Trophoblast cell (in vitro differentiated cells and primary cell): Measurements from ENCODE around the gene CR1.

Source experiments
- DNase-seq, 2 donors: peaks; one replicate each; pipeline ENCODE4 v3.0.0-alpha.2; 2016
- H2AFZ ChIP-seq: 2 replicates; pipeline ENCODE4 v1.6.1; 2013; ENCODE audit warnings: low read length, moderate library complexity, mild to moderate bottlenecking; ENCODE audit not compliant: insufficient read depth, poor library complexity
- H2AK5ac ChIP-seq: 2 replicates; pipeline ENCODE4 v1.6.1; 2013; ENCODE audit warnings: mild to moderate bottlenecking, low read length
- H2BK120ac ChIP-seq: 2 replicates; pipeline ENCODE4 v1.6.1; 2013; ENCODE audit warnings: low read length, mild to moderate bottlenecking, moderate library complexity; ENCODE audit not compliant: insufficient read depth, poor library complexity
- H2BK12ac ChIP-seq: 2 replicates; pipeline ENCODE4 v1.6.1; 2013; ENCODE audit warnings: mild to moderate bottlenecking, low read length, moderate library complexity
- H2BK5ac ChIP-seq: 2 replicates; pipeline ENCODE4 v1.6.1; 2013; ENCODE audit warnings: low read length, low read depth, moderate library complexity, mild to moderate bottlenecking; ENCODE audit not compliant: poor library complexity
- H3K14ac ChIP-seq: 2 replicates; pipeline ENCODE4 v1.6.1; 2013; ENCODE audit warnings: mild to moderate bottlenecking, low read length
- H3K18ac ChIP-seq: 2 replicates; pipeline ENCODE4 v1.6.1; 2013; ENCODE audit warnings: mild to moderate bottlenecking, low read length
- H3K23ac ChIP-seq: 2 replicates; pipeline ENCODE4 v1.6.1; 2013; ENCODE audit warnings: low read length
- H3K27ac ChIP-seq: 2 replicates; pipeline ENCODE4 v1.5.1; 2013; ENCODE audit warnings: low read depth, mild to moderate bottlenecking, inconsistent platforms, low read length, moderate library complexity
- H3K27me3 ChIP-seq: 2 replicates; pipeline ENCODE4 v1.6.1; 2013; ENCODE audit warnings: inconsistent platforms, mild to moderate bottlenecking, low read length, moderate library complexity; ENCODE audit not compliant: insufficient read depth
- H3K36me3 ChIP-seq, 2 experiments: 1 replicate in 1 of 2; 2 replicates in 1 of 2; pipeline ENCODE4 v1.6.1; 2013; ENCODE audit warnings: low read length in 2 of 2, mild to moderate bottlenecking in 2 of 2, moderate library complexity in 1 of 2; ENCODE audit not compliant: insufficient read depth in 2 of 2, control insufficient read depth in 1 of 2
- H3K4ac ChIP-seq: 2 replicates; pipeline ENCODE4 v1.6.1; 2013; ENCODE audit warnings: low read depth, mild to moderate bottlenecking, low read length, moderate library complexity
- H3K4me1 ChIP-seq, 2 experiments: 1 replicate in 1 of 2; 2 replicates in 1 of 2; pipeline ENCODE4 v1.6.1; 2013; ENCODE audit warnings: low read length in 2 of 2, mild to moderate bottlenecking in 2 of 2, moderate library complexity in 1 of 2; ENCODE audit not compliant: insufficient read depth in 2 of 2, control insufficient read depth in 1 of 2
- H3K4me2 ChIP-seq: 2 replicates; pipeline ENCODE4 v1.6.1; 2013; ENCODE audit warnings: inconsistent platforms, mild to moderate bottlenecking, low read length, moderate library complexity
- H3K4me3 ChIP-seq: 2 replicates; pipeline ENCODE4 v1.5.1; 2013; ENCODE audit warnings: mild to moderate bottlenecking, low read depth, low read length, inconsistent platforms
- H3K79me1 ChIP-seq: one replicate; pipeline ENCODE4 v1.6.1; 2013; ENCODE audit warnings: low read length
- H3K79me2 ChIP-seq: 2 replicates; pipeline ENCODE4 v1.6.1; 2013; ENCODE audit warnings: low read length, mild to moderate bottlenecking; ENCODE audit not compliant: control insufficient read depth, insufficient read depth, poor library complexity
- H3K9ac ChIP-seq: 2 replicates; pipeline ENCODE4 v1.6.1; 2013; ENCODE audit warnings: mild to moderate bottlenecking, low read length
- H3K9me3 ChIP-seq: 2 replicates; pipeline ENCODE4 v1.6.1; 2013; ENCODE audit warnings: low read depth, mild to moderate bottlenecking, control low read depth, inconsistent platforms, low read length; ENCODE audit not compliant: insufficient read depth
- H4K12ac ChIP-seq: 2 replicates; pipeline ENCODE4 v1.6.1; 2013; ENCODE audit warnings: low read depth, mild to moderate bottlenecking, low read length, moderate library complexity
- H4K8ac ChIP-seq: 2 replicates; pipeline ENCODE4 v1.6.1; 2013; ENCODE audit warnings: low read depth, mild to moderate bottlenecking, low read length, moderate library complexity
- H4K91ac ChIP-seq: one replicate; pipeline ENCODE4 v1.6.1; 2013; ENCODE audit warnings: low read depth, mild to moderate bottlenecking, low read length, moderate library complexity
- WGBS: extraction: QIAGEN DNeasy Blood & Tissue Kit; methylation state at CpG from one replicate; pipeline ENCODE4 v1.1.7; 2013; ENCODE audit warnings: missing lambda C conversion rate; ENCODE audit not compliant: insufficient read length, insufficient coverage; ENCODE audit errors: extremely low coverage; 5-methylcytosine and 5-hydroxymethylcytosine counted together

CR1 gene

GRCh38 chr1:207666342-207666741 is 170.4 kb downstream of the CR1 start:
- Histone ChIP-seq H4K91ac (no peak overlapping the region), H2BK120ac (no peak overlapping the region), H2AFZ (no peak overlapping the region), H3K27ac (no peak overlapping the region), H2BK12ac (no peak overlapping the region), H3K18ac (no peak overlapping the region), H2BK5ac (no peak overlapping the region), H3K79me1 (no peaks in the 10 kb centered on the region), H3K4me1 (no peaks in the 10 kb centered on the region), H3K4me2 (no peak overlapping the region), H3K27me3 (no peaks in the 10 kb centered on the region), H3K79me2 (no peaks in the 10 kb centered on the region), H3K14ac (no peak overlapping the region), H3K4ac (no peak overlapping the region), H3K9me3 (no peaks in the 10 kb centered on the region), H3K23ac (no peak overlapping the region), H3K36me3 (no peaks in the 10 kb centered on the region), H4K8ac (no peak overlapping the region), H2AK5ac (no peak overlapping the region), H4K12ac (no peak overlapping the region), H3K4me3 (no peak overlapping the region), H3K9ac (no peak overlapping the region)
- no peak for DNase-seq
- no CpG with 5 or more reads among the region's 1 CpG for WGBS

- H3K36me3 ChIP-seq: no peaks in the 10 kb centered on the region
- H3K4ac ChIP-seq: no peak overlapping the region
- no peaks in the 10 kb centered on the region for H3K9me3 ChIP-seq
- H3K27me3 ChIP-seq: no peaks in the 10 kb centered on the region
- no peak for DNase-seq
- H3K79me1 ChIP-seq: no peaks in the 10 kb centered on the region
- WGBS: no CpG with 5 or more reads among the region's 44 CpGs
- H3K4me3 ChIP-seq: no peak overlapping the region
- H4K91ac ChIP-seq: no peak overlapping the region
- H2BK120ac ChIP-seq: no peak overlapping the region
- no peaks in the 10 kb centered on the region for H3K4me1 ChIP-seq
- no peak overlapping the region for H3K14ac ChIP-seq
- H2BK12ac ChIP-seq: no peak overlapping the region
- H3K23ac ChIP-seq: no peak overlapping the region
- no peak overlapping the region for H2AK5ac ChIP-seq
- no peak overlapping the region for H2AFZ ChIP-seq
- H3K9ac ChIP-seq: no peak overlapping the region
- no peaks in the 10 kb centered on the region for H3K79me2 ChIP-seq
- H3K18ac ChIP-seq: no peak overlapping the region
- no peak overlapping the region for H4K12ac ChIP-seq
- H3K27ac ChIP-seq: no peak overlapping the region
- H3K4me2 ChIP-seq: no peak overlapping the region
- H4K8ac ChIP-seq: no peak overlapping the region
- H2BK5ac ChIP-seq: no peak overlapping the region
Observed at GRCh38 chr1:207669528-207670009, 173.6 kb downstream of the CR1 start.

- no peak overlapping the region for H3K4me2 ChIP-seq
- no peak overlapping the region for H3K18ac ChIP-seq
- no peak overlapping the region for H3K4me3 ChIP-seq
- WGBS: no CpG with 5 or more reads among the region's 3 CpGs
- no peak overlapping the region for H2BK120ac ChIP-seq
- no peak overlapping the region for H4K8ac ChIP-seq
- H3K36me3 ChIP-seq: no peaks in the 10 kb centered on the region
- H2BK12ac ChIP-seq: no peak overlapping the region
- no peak overlapping the region for H2AK5ac ChIP-seq
- H3K27me3 ChIP-seq: no peaks in the 10 kb centered on the region
- H4K12ac ChIP-seq: no peak overlapping the region
- no peaks in the 10 kb centered on the region for H3K79me2 ChIP-seq
- DNase-seq: no peak
- no peak overlapping the region for H2AFZ ChIP-seq
- H3K27ac ChIP-seq: no peak overlapping the region
- no peak overlapping the region for H3K23ac ChIP-seq
- no peak overlapping the region for H3K4ac ChIP-seq
- H3K4me1 ChIP-seq: no peaks in the 10 kb centered on the region
- no peak overlapping the region for H3K14ac ChIP-seq
- no peak overlapping the region for H4K91ac ChIP-seq
- no peaks in the 10 kb centered on the region for H3K9me3 ChIP-seq
- no peaks in the 10 kb centered on the region for H3K79me1 ChIP-seq
- no peak overlapping the region for H2BK5ac ChIP-seq
- no peak overlapping the region for H3K9ac ChIP-seq
Observed at GRCh38 chr1:207670192-207670591, 174.2 kb downstream of the CR1 start.

GRCh38 chr1:207670997-207671396 is 175.0 kb downstream of the CR1 start:
- H3K23ac ChIP-seq: no peak overlapping the region
- no peak overlapping the region for H4K91ac ChIP-seq
- peak overlapping the region; percentile 25 for H3K9ac ChIP-seq
- no peak overlapping the region for H2BK120ac ChIP-seq
- H3K36me3 ChIP-seq: no peaks in the 10 kb centered on the region
- H2BK5ac ChIP-seq: no peak overlapping the region
- H3K4me1 ChIP-seq: no peaks in the 10 kb centered on the region
- no peak overlapping the region for H3K27ac ChIP-seq
- no peak overlapping the region for H2AK5ac ChIP-seq
- DNase-seq: peak; percentile 30 to 78
- H4K12ac ChIP-seq: no peak overlapping the region
- WGBS: no CpG with 5 or more reads among the region's 3 CpGs
- no peak overlapping the region for H3K4ac ChIP-seq
- no peaks in the 10 kb centered on the region for H3K27me3 ChIP-seq
- no peak overlapping the region for H3K4me3 ChIP-seq
- H2BK12ac ChIP-seq: no peak overlapping the region
- no peak overlapping the region for H4K8ac ChIP-seq
- no peaks in the 10 kb centered on the region for H3K9me3 ChIP-seq
- no peaks in the 10 kb centered on the region for H3K79me1 ChIP-seq
- no peak overlapping the region for H3K18ac ChIP-seq
- no peak overlapping the region for H3K14ac ChIP-seq
- H3K4me2 ChIP-seq: no peak overlapping the region
- no peak overlapping the region for H2AFZ ChIP-seq
- no peaks in the 10 kb centered on the region for H3K79me2 ChIP-seq
